Stimulated activated CD4-positive, alpha-beta T cell treated with anti-CD3 and anti-CD28 coated beads, Interleukin-4, amount 100 ng/mL, for 4 hours (primary cell): ENCODE measurements around the gene LARP1B.
"Not testable (repeated sequence)": the region's sequence is repeated elsewhere in the genome, so short reads cannot be mapped to it uniquely, and the experiment has no call there.

Experiments used
- DNase-seq, 2 experiments: peaks; one replicate each; pipeline ENCODE4 v3.0.0-alpha.2; 2020

The LARP1B gene

GRCh38 chr4:128228845-128229795, 168.0 kb downstream of the LARP1B start:
- no peak for DNase-seq

GRCh38 chr4:128232719-128233118, 171.6 kb downstream of the LARP1B start:
- DNase-seq, result no peak

- DNase-seq, result no peak
Measured at GRCh38 chr4:128234836-128235235, 173.7 kb downstream of the LARP1B start.

- no peak for DNase-seq
Measured at GRCh38 chr4:128241019-128241418, 179.9 kb downstream of the LARP1B start.

GRCh38 chr4:128241425-128241913, 180.4 kb downstream of the LARP1B start:
- DNase-seq, result no peak

- DNase-seq, result no peak
Measured at GRCh38 chr4:128241981-128242380, 180.9 kb downstream of the LARP1B start.

GRCh38 chr4:128242601-128243000, 181.5 kb downstream of the LARP1B start:
- DNase-seq, result no peak

- no peak for DNase-seq
Measured at GRCh38 chr4:128244379-128244778, 183.3 kb downstream of the LARP1B start.

- DNase-seq, result not testable (repeated sequence)
Measured at GRCh38 chr4:128245391-128245790, 184.3 kb downstream of the LARP1B start.

- DNase-seq, result no peak
Measured at GRCh38 chr4:128247906-128248305, 186.8 kb downstream of the LARP1B start.

GRCh38 chr4:128249787-128250668, 188.9 kb downstream of the LARP1B start:
- no peak for DNase-seq

GRCh38 chr4:128255906-128256305, 194.8 kb downstream of the LARP1B start:
- DNase-seq, result no peak

- DNase-seq, result no peak
Measured at GRCh38 chr4:128256539-128256938, 195.4 kb downstream of the LARP1B start.

GRCh38 chr4:128258166-128258565, 197.1 kb downstream of the LARP1B start:
- not testable (repeated sequence) for DNase-seq

GRCh38 chr4:128259889-128260288, 198.8 kb downstream of the LARP1B start:
- not testable (repeated sequence) for DNase-seq
